Measurements from ENCODE around the gene RBP3. TPM values are rescaled to one million over a fixed set of nuclear protein-coding genes. Genes with fewer than 3 reads are reported as not detected.

The RBP3 gene
- total RNA-seq, 1 donor from 2014 or later: not detected

DNA sequence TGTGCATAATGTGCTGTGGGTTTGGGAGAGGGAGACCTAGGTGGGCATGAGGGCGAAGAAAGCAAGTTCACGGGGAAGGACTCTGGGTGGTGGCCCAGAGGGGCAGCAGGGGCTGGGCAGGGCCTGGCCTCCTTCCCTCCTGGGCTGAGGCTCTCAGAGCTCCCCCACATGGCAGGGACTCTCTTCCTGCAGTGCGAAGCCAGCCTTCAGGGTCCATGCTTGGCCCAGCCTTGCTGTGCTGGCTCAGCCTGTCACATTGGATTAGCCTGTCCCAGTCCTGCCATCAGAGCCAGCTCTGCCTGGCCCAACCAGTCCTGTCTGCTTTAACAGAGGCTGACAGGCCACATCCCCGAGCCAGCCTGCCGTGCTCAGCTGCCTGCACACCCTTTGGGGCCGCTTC is 56.3 kb downstream of the RBP3 start:
- Mint-ChIP-seq H3K4me3 (ENCODE audit: unreplicated experiment) (no peak overlapping the region), H3K27me3 (ENCODE audit: unreplicated experiment) (peaks cover 9% of the 10 kb centered on the region), H3K27ac (ENCODE audit: unreplicated experiment) (no peak overlapping the region), H3K36me3 (ENCODE audit: unreplicated experiment) (no peaks in the 10 kb centered on the region), H3K4me1 (ENCODE audit: low read depth, unreplicated experiment) (peaks cover 17% of the 10 kb centered on the region), H3K9me3 (ENCODE audit: unreplicated experiment) (peaks cover 10% of the 10 kb centered on the region)
- no peak for DNase-seq
- TF ChIP-seq CTCF (IDR thresholded peaks at IDR 0.05; ENCODE audit: partially characterized antibody, unreplicated experiment): no peak

DNA sequence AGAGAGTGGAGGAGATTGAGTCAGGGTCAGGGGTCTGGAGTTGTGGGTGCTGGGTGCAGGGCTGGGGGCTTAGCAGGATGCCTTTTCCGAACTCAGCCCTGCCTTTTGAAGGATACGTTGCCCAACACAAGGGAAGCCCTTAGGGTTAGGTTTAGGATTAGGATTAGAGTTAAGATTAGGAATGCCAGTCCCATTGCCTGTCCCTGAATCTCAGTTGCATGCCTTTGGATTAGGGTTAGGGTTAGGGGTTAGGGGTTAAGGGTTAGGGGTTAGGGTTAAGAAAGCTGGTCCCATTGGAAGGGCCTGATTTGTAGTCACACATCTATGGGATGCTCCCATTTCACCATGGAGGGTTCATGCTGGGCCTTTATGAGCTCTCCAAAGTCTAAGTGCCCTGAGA is 56.8 kb downstream of the RBP3 start:
- Mint-ChIP-seq H3K9me3 (ENCODE audit: unreplicated experiment) (peaks cover 10% of the 10 kb centered on the region), H3K27ac (ENCODE audit: unreplicated experiment) (no peak overlapping the region), H3K4me1 (ENCODE audit: low read depth, unreplicated experiment) (peaks cover 20% of the 10 kb centered on the region), H3K27me3 (ENCODE audit: unreplicated experiment) (peaks cover 9% of the 10 kb centered on the region), H3K36me3 (ENCODE audit: unreplicated experiment) (no peaks in the 10 kb centered on the region), H3K4me3 (ENCODE audit: unreplicated experiment) (no peak overlapping the region)
- no peak for TF ChIP-seq CTCF (IDR thresholded peaks at IDR 0.05; ENCODE audit: partially characterized antibody, unreplicated experiment)
- DNase-seq: no peak

DNA sequence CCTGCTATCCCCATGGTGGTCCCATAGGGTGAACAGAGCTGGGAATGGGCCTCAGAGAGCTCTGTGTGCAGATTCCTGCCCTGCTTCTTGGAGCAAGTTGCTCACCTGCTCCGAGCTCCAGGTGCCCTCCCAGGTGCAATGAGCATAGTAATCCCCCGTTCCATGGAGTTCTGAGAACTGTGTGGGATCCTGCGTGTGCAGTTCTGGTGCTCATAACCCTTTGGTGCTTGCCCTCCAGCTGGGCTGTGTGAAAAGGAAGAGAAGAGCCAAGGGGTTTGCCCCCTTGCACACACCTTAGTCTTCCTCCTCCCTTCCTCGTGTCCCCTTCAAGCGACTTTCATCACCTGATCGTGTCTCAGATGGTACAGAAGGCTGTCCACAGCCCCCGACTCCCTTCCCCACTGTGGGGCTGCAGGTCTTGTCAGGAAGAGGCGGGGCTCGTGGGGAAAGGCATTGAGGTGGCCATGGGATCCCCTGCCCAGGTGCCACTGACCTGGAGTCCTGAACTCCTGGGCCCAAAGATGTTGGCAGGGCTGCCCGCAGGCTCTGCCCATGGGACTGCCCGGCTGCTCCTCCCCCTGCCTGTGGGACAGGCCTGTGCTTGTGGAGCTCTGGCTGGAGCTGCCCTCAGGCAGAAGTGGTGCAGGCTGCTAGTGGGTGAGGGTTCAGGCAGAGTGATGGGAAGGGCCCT is 57.8 kb downstream of the RBP3 start:
- no peak for TF ChIP-seq CTCF (IDR thresholded peaks at IDR 0.05; ENCODE audit: partially characterized antibody, unreplicated experiment)
- peaks cover 17% of the 10 kb centered on the region for H3K4me1 Mint-ChIP-seq (ENCODE audit: low read depth, unreplicated experiment)
- peaks cover 10% of the 10 kb centered on the region for H3K9me3 Mint-ChIP-seq (ENCODE audit: unreplicated experiment)
- H3K27me3 Mint-ChIP-seq (ENCODE audit: unreplicated experiment): peaks cover 11% of the 10 kb centered on the region
- no peak overlapping the region for H3K4me3 Mint-ChIP-seq (ENCODE audit: unreplicated experiment)
- no peak for DNase-seq
- no peak overlapping the region for H3K27ac Mint-ChIP-seq (ENCODE audit: unreplicated experiment)
- no peaks in the 10 kb centered on the region for H3K36me3 Mint-ChIP-seq (ENCODE audit: unreplicated experiment)

DNA sequence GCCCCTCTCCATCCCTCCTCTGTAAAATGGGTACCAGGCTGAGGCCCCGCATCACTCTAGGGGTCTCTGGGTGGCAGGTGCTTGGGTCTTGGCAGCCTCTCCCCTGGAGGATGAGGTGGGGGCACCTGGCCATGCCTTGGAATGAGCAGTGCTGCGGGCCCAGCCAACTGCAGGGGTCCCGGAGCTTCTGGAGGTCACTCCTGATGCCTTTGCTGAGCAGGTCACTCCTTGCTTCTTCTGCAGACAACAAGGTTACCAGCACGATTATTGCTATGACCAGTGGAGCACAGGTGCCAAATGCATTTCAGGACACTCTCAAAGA is 58.3 kb downstream of the RBP3 start:
- Mint-ChIP-seq H3K4me1 (ENCODE audit: low read depth, unreplicated experiment) (peaks cover 13% of the 10 kb centered on the region), H3K36me3 (ENCODE audit: unreplicated experiment) (no peaks in the 10 kb centered on the region), H3K4me3 (ENCODE audit: unreplicated experiment) (no peak overlapping the region), H3K27ac (ENCODE audit: unreplicated experiment) (no peak overlapping the region), H3K27me3 (ENCODE audit: unreplicated experiment) (peaks cover 11% of the 10 kb centered on the region), H3K9me3 (ENCODE audit: unreplicated experiment) (peaks cover 10% of the 10 kb centered on the region)
- no peak for TF ChIP-seq CTCF (IDR thresholded peaks at IDR 0.05; ENCODE audit: partially characterized antibody, unreplicated experiment)
- DNase-seq: no peak

DNA sequence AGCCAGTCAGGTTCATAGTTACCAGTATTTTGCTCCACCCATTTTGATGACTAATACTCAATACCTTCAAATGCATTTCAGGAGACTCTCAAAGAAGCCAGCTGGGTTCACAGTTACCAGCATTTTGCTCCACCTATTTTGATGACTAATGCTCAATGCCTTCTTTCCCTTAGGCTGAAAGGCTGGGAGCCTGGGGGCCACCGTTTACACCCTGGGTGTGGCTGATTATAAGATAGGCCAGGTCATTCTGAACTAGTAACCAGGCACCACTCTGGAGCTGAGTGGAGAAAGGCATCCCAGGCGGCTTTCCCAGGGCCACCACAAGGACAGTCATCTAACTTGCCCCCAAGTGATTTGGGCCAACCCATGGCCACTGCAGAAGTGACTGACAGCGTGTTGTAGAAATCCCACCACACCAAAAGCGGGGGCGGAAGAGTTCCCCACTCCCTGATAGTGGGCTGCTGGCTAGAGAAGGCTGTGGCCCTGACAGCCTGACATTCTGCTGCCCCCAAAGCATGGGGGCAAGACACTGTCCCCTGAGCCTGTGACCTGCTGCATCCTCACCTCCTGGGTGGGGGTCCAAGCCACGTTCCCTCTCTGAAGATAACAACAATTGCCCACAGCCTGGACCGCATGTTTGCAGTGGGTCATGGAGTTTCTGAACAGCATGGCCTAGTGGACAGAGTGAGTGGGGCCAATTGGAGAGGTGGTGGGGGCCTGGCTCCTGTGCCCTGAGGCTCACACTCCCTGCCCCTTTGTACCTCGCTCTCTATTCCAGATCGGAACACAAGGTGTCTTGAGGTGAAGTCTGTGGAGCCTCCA is 58.9 kb downstream of the RBP3 start:
- peaks cover 10% of the 10 kb centered on the region for H3K9me3 Mint-ChIP-seq (ENCODE audit: unreplicated experiment)
- H3K27me3 Mint-ChIP-seq (ENCODE audit: unreplicated experiment): peaks cover 11% of the 10 kb centered on the region
- H3K4me3 Mint-ChIP-seq (ENCODE audit: unreplicated experiment): no peak overlapping the region
- DNase-seq: no peak
- TF ChIP-seq CTCF (IDR thresholded peaks at IDR 0.05; ENCODE audit: partially characterized antibody, unreplicated experiment): no peak
- H3K27ac Mint-ChIP-seq (ENCODE audit: unreplicated experiment): no peak overlapping the region
- H3K4me1 Mint-ChIP-seq (ENCODE audit: low read depth, unreplicated experiment): peaks cover 16% of the 10 kb centered on the region
- no peaks in the 10 kb centered on the region for H3K36me3 Mint-ChIP-seq (ENCODE audit: unreplicated experiment)

All from glutamatergic neuron (in vitro differentiated cells).